ENCODE measurements around the gene RNF220.

RNF220 gene

GRCh38 chr1:44407430-44408211 lies 2.6 kb downstream of the RNF220 start:
- no peak for DNase-seq

- DNase-seq: no peak
Observed at GRCh38 chr1:44408212-44408582, 3.1 kb downstream of the RNF220 start.

- DNase-seq: no peak
Observed at GRCh38 chr1:44408632-44409602, 3.9 kb downstream of the RNF220 start.

GRCh38 chr1:44409757-44410156 lies 4.7 kb downstream of the RNF220 start:
- DNase-seq: no peak

GRCh38 chr1:44411861-44412260 lies 6.8 kb downstream of the RNF220 start:
- DNase-seq: no peak

- no peak for DNase-seq
Observed at GRCh38 chr1:44412601-44413000, 7.5 kb downstream of the RNF220 start.

GRCh38 chr1:44413740-44414139 lies 8.7 kb downstream of the RNF220 start:
- DNase-seq: no peak

GRCh38 chr1:44415013-44415412 lies 10.0 kb downstream of the RNF220 start:
- no peak for DNase-seq

- DNase-seq: no peak
Observed at GRCh38 chr1:44416408-44416807, 11.4 kb downstream of the RNF220 start.

- DNase-seq: no peak
Observed at GRCh38 chr1:44417351-44418021, 12.4 kb downstream of the RNF220 start.

- no peak for DNase-seq
Observed at GRCh38 chr1:44418022-44418673, 13.1 kb downstream of the RNF220 start.

GRCh38 chr1:44419901-44420300 lies 14.8 kb downstream of the RNF220 start:
- DNase-seq: no peak

- no peak for DNase-seq
Observed at GRCh38 chr1:44420535-44420934, 15.5 kb downstream of the RNF220 start.

GRCh38 chr1:44421446-44421884 lies 16.4 kb downstream of the RNF220 start:
- no peak for DNase-seq

GRCh38 chr1:44422161-44422560 lies 17.1 kb downstream of the RNF220 start:
- DNase-seq: no peak

- peak; percentile 68 for DNase-seq
Observed at GRCh38 chr1:44423591-44424537, 18.8 kb downstream of the RNF220 start.

GRCh38 chr1:44424747-44425146 lies 19.7 kb downstream of the RNF220 start:
- DNase-seq: no peak

- DNase-seq: no peak
Observed at GRCh38 chr1:44425341-44426082, 20.5 kb downstream of the RNF220 start.

GRCh38 chr1:44431861-44432260 lies 26.8 kb downstream of the RNF220 start:
- DNase-seq: no peak

GRCh38 chr1:44433209-44433608 lies 28.2 kb downstream of the RNF220 start:
- DNase-seq: no peak

All from EL (cell line).